HG03139 (cell line): ENCODE data around the gene UGT2A1.

Experiments
- ATAC-seq: cut with Tn5 transposase; IDR thresholded peaks from one replicate; pipeline ENCODE4 v1.9.1; 2021; ENCODE audit not compliant: unreplicated experiment

Gene UGT2A1

GRCh38 chr4:69591364-69591763 is 61.7 kb downstream of the UGT2A1 start:
- ATAC-seq, result no peak

DNA sequence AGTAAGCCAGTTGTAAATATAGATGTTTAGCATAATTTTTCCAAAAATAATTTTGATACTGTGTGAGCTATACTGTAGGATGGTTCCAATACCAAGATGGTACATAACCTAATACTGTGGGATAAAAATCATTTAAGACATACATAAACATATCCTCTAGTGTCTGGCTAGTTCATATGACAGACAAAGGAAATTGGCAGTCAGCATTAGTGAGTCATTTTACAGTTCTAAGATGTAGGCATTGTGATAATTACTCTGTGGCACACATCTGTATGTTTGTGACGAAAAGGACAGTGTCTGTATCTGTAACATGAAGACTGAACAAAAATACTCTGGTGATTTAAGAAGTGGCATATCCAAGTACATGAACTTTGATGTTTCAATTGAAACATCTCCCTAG is 63.2 kb downstream of the UGT2A1 start:
- ATAC-seq, result no peak

GRCh38 chr4:69584135-69584534 is 68.9 kb downstream of the UGT2A1 start:
- ATAC-seq, result no peak

DNA sequence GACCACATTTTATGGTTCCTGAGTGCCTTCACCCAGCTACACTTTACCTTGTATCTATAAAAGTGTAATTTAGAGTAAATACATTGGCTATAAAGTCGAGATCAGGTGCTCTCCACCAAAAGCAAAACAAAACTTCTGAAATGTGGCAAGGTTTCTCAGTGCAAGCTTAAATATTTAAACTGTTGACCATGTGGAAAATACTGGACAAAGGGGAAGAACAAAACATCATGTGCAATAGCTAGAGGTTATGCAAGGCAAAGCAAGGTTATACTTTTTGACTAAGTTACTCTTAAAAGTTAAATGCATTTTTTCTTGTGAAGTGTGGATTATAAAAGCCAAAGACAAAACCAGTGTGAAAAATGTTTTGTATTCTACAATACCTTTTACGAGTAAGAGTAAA is 69.5 kb downstream of the UGT2A1 start:
- no peak for ATAC-seq

GRCh38 chr4:69577245-69577644 is 75.8 kb downstream of the UGT2A1 start:
- ATAC-seq, result no peak

GRCh38 chr4:69576251-69576877 is 76.7 kb downstream of the UGT2A1 start:
- no peak for ATAC-seq

GRCh38 chr4:69568787-69569186 is 84.3 kb downstream of the UGT2A1 start:
- ATAC-seq, result no peak

DNA sequence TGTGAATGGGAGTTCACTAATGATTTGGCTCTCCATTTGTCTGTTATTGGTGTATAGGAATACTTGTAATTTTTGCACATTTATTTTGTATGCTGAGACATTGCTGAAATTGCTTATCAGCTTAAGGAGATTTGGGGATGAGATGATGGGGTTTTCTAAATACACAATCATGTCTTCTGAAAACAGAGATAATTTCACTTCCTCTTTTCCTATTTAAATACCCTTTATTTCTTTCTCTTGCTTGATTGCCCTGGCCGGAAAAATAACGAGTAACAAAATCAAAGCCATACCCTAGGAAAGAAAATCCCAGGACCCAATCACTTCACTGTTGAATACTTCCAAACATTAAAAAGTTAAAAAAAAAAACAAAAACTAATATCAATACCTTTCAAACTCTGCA is 89.6 kb downstream of the UGT2A1 start:
- no peak for ATAC-seq

- ATAC-seq, result no peak
Observed at GRCh38 chr4:69549651-69550050, 103.4 kb downstream of the UGT2A1 start.

DNA sequence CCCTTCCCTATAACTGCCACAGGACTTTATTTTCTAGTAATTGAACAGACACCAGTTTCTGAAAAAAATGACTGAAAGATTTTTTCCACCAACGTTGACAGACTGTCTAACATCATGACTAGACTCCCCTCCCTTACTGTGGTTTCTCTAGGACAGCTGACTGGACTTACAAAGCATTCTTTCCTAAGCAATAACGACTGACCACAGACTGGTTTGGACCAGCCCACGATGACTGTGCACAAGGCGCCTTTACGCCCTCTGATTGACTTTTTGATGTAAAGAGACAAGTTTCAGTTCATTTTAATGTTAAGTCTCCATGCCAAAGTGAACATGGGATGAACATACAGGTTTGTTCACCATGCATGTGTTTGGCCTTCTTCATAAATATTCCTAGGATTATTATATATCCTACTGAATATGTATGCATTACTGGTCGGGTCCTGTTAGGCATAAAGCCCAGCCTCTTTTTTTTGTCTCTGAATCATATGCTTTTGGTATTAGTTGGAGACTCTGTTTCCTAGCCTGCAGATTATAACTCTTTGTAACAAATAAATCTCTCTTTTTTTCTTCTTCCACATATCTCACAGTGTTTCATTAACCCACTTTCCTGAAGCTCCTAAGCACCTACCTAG is 106.8 kb downstream of the UGT2A1 start:
- no peak for ATAC-seq
